ENCODE measurements around the gene TMEM150C.
"Not testable (repeated sequence)": the region's sequence is repeated elsewhere in the genome, so short reads cannot be mapped to it uniquely, and the experiment has no call there.

Gene TMEM150C

DNA sequence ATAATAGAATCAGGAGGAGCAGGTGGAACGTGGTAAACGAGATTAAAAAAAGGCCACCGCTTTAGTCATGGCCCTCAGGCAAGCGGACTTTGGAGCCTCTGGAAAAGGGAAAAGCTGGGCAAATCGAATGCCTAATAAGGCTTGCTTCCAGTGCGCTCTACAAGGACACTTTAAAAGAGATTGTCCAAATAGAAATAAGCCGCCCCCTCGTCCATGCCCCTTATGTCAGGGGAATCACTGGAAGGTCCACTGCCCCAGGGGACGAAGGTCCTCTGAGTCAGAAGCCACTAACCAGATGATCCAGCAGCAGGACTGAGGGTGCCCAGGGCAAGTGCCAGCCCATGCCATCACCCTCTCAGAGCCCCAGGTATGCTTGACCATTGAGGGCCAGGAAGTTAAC is 84.3 kb downstream of the TMEM150C start:
- not testable (repeated sequence) for DNase-seq (ENCODE audit: low read depth in 2 of 2, low spot score in 1 of 2)

DNA sequence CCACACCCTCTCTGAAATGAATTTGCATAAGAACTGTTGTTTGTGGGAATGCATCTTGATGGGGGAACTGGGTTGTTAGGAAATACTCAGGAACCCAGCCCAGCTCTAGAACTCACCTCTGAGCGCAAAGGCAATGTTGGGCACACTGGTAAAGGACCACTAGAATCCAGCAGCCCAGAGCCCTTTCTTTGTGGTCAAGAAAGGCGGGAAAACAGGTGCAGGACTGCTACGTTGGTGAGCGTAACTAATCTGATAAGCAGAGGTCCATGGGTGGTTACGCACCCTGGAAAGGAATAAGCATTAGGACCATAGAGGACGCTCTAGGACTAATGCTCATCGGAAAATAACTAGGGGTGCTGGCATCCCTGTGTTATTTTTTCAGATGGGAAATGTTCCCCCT is 85.9 kb downstream of the TMEM150C start:
- DNase-seq (ENCODE audit: low read depth in 2 of 2, low spot score in 1 of 2), result not testable (repeated sequence)

DNA sequence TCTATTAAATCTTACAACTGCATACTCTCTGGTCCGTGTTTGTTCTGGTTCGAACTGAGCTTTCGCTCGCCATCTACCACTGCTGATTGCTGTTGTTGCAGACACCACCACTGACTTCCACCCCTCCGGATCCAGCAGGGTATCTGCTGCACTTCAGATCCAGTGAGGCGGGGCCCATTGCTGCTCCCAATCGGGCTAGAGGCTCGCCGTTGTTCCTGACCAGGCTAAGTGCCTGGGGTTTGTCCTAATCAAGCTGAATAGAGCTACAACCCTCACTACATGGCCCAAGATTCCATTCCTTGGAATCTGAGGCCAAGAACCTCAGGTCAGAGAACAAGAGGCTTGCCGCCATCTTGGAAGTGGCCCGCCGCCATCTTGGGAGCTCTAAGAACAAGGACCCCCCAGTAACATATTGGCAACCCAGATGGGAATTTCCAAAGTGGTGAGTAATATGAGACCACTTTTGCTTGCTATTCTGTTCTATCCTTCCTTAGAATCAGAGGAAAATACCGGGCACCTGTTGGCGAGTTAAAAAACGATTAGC is 88.1 kb downstream of the TMEM150C start:
- no peak for DNase-seq (ENCODE audit: low read depth in 2 of 2, low spot score in 1 of 2)

DNA sequence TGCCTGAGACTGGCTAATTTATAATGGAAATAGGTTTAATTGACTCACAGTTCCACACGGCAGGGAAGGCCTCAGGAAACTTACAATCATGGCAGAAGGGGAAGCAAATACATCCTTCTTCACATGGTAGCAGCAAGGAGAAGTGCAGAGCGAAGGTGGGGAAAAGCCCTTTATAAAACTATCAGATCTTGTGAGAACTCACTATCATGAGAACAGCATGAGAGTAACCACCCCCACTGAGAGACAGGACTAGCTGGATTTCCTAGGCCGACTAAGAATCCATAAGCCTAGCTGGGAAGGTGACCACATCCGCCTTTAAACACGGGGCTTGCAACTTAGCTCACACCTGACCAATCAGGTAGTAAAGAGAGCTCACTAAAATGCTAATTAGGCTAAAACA is 88.7 kb downstream of the TMEM150C start:
- DNase-seq (ENCODE audit: low read depth in 2 of 2, low spot score in 1 of 2), result not testable (repeated sequence)

DNA sequence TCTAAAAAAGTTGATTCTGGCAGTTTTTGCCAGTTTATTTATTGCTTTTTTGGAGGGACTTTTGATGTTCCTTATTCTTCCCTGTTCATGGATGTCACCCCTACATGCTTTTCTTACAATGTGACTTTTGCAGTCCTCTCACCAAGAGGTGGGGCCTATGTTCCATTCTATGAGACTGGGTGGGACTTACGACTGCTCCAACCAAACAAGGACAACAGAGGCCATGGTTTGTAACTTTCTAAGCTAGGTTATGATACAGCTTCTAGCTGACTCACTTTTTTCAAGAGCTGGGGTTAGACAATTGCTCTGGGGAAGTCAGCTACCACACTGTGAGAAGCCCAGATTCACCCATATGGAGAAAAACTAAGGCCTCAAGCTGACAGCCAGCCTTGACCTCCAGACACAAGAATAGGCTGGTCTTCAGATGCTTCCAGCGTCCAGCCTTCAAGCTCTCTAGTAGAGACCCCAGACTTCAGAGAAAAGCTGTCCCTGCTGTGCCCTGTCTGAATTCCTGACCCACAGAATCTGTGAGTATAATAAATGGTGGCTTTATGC is 91.9 kb downstream of the TMEM150C start:
- DNase-seq (ENCODE audit: low read depth in 2 of 2, low spot score in 1 of 2), result no peak

DNA sequence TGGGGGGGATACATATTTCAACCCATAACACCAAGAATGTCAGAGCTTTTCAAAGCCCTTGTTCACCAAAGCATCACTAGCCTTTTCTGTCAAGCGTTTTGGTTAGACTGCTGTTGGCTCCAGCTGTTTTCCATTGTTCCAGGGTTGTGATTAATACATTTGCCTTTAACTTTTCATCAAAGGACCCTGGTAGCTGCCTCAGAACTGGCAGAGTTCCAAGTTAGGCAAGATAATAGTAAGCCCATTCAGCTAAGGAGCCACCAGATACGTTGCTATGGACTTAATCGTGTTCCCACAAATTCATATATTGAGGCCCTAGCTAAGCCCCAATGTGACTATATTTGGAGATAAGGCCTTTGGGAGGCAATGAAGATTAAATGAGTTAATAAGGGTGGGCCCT is 94.3 kb downstream of the TMEM150C start:
- no peak for DNase-seq (ENCODE audit: low read depth in 2 of 2, low spot score in 1 of 2)

DNA sequence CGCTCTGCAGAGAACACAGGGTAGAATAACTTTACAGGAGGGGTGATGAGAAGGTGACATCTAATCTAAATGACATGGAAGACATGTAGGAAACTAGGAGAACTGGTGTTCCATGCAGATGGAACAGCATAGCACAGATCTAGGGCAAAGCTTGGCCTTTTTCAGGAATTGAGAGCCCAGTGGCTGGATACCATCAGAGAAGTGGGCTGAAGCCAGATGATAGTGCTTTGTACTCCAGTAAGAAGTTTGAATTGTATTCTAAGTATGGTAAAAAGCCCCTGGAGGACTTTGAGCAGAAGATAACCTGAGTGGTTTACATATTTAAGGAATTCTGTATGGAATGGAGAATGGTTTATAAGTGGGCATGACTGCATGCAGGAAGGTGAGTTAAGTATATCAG is 98.6 kb downstream of the TMEM150C start:
- no peak for DNase-seq (ENCODE audit: low read depth in 2 of 2, low spot score in 1 of 2)

DNA sequence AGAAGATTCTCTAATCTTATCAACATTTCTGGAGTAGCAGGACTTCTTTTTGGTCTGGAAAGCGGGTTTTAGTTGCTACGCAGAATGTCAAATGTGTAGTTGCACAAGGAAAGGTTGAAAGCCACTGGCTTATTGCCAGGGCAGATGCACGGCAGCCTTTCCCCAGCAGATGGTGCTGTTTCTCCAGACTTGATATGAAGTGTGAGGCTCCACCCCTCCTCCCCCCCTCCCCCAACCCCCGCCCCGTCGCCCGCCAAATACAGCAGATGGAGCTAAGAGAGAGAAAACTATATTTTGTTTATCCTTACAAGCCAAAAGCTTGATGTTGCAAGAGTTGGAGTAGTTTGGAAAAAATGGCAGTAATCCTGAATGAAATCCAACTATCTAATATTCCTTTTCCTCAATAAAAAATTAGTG is 99.4 kb downstream of the TMEM150C start:
- DNase-seq (ENCODE audit: low read depth in 2 of 2, low spot score in 1 of 2), result peak; percentile 65 to 81

DNA sequence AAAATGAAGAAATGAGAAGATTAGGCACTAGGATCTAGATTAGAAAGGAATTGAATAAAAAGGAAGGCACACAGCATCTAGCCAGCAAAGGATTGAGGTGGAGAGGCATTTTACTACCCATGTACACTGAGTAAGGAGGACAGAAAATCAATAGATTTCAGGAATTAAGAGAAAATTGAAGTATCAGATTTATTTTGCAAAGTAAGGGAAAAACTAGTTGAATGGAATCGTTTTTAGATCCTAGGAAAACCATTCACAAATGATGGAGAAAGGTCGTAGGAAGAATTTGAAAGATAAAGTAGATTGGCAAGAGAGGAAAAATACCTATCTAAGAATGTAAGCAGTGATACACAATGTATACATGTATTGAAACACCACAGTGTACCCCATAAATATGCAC is 100.1 kb downstream of the TMEM150C start:
- DNase-seq (ENCODE audit: low read depth in 2 of 2, low spot score in 1 of 2), result no peak

DNA sequence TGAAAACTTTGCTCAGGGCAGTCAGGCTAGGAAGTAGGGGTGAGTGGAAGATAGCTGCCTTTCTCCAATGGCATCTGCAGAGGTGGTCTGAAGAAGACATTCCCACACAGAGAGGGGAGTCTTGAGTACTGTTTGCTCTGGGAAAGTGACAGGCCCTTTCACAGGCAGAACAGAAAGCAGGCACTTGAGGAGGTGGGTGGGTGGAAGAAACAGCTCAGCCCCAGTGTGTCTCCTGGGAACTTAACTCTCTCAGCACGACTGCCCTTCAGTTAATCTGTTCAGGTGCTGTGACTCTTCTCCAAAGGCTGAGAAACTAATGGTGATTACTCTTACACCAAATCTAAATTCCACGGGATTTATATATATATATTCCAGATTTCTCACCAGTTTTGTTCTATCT is 103.1 kb downstream of the TMEM150C start:
- no peak for DNase-seq (ENCODE audit: low read depth in 2 of 2, low spot score in 1 of 2)

DNA sequence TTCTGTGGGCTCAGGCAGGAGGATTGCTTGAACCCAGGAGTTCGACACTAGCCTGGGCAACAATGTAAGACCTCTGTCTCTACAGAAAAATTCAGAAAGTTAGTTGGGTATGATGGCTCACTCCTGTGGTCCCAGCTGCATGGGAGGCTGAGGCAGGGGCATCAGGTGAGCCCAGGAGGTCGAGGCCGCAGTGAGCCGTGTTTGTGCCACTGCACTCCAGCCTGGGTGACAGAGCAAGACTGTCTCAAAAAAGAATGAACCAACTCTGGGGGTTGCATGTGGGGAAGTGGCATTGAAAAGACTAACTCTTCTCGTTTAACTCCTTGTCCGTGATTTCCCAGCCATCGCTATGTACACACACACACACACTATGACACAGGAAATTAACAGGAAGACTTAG is 104.5 kb downstream of the TMEM150C start:
- no peak for DNase-seq (ENCODE audit: low read depth in 2 of 2, low spot score in 1 of 2)

DNA sequence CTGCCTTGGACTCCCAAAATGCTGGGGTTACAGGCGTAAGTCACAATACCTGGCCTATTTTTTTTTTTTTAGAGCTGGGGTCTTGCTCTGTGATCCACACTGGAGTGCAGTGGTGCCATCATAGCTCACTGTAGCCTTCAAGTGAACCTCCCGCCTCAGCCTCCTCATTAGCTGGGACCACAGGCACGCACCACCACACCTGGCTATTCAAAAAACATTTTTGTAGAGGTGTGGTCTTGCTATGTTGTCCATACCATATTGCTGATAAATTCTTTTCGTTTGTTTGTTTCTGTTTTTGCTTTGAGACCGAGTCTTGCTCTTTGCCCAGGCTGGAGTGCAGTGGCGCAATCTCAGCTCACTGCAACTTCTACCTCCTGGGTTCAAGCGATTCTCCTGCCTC is 109.8 kb downstream of the TMEM150C start:
- DNase-seq (ENCODE audit: low read depth in 2 of 2, low spot score in 1 of 2), result no peak

DNA sequence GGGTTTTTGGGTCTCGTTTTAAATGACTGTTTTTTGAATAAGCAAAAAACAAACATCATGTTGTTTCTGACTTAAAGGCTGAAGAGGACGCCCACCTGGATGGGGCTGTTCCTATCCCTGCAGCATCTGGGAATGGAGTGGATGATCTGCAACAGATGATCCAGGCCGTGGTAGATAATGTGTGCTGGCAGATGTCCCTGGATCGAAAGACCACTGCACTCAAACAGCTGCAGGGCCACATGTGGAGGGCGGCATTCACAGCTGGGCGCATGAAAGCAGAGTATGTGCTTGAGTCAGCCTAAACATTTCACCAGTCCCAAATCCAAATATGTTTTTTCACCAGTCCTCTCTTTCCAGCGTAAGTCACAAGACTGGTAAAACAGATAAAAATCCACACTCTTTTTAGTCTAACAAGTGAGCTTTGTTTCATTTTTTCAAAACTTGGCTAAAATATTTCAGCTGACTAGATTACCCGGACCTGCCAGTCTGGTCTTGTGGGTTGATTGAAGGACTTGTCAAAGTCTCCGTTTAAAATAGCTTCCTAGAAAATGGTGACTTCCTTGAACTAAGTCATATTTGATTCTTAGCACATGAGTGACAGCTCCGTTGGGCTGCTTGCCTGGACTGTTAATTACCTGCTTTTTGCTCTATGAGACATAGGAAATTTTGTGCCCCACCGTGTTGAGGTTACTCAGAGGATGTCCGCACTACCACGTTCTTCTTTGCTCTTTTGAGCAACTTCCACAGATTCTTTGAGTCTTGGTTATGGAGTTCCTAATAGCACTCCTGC is 110.6 kb downstream of the TMEM150C start:
- no peak for DNase-seq (ENCODE audit: low read depth in 2 of 2, low spot score in 1 of 2)

DNA sequence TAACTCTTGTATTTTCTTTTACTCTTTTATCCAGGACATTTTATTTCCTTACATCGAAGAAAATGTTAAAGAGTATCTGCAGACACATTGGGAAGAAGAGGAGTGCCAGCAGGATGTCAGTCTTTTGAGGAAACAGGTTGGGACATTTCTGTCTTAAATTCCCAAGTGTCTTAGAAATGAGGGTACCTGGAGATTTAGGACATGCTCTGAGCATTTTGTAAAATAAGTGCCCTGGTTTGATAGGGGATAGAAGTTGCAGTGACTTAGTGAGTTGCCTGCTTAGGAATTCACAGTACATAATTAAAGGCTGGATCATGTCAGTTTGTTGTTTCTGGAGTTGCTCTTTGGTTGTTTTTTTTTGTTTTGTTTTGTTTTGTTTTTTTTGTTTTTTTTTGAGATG is 113.9 kb downstream of the TMEM150C start:
- no peak for DNase-seq (ENCODE audit: low read depth in 2 of 2, low spot score in 1 of 2)

DNA sequence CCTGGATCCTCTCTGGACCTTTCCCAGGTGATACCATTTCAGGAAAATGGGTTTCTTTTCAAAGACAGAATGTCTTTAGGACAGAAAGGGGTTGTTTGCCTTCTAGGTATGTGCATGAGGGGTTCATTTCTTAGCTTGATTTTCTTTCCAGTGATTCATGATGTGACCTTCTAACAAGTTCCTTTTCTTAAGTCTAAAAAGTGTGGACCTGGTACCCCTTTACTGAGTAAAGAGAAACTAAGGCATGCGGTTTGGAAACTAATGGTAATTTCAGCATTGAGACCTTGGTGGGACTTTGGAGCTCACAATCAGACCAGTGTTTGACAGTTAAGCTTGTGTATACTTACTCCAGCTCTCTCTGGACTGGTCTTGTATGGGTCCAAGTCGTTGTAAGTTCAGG is 122.7 kb downstream of the TMEM150C start:
- DNase-seq (ENCODE audit: low read depth in 2 of 2, low spot score in 1 of 2), result no peak

DNA sequence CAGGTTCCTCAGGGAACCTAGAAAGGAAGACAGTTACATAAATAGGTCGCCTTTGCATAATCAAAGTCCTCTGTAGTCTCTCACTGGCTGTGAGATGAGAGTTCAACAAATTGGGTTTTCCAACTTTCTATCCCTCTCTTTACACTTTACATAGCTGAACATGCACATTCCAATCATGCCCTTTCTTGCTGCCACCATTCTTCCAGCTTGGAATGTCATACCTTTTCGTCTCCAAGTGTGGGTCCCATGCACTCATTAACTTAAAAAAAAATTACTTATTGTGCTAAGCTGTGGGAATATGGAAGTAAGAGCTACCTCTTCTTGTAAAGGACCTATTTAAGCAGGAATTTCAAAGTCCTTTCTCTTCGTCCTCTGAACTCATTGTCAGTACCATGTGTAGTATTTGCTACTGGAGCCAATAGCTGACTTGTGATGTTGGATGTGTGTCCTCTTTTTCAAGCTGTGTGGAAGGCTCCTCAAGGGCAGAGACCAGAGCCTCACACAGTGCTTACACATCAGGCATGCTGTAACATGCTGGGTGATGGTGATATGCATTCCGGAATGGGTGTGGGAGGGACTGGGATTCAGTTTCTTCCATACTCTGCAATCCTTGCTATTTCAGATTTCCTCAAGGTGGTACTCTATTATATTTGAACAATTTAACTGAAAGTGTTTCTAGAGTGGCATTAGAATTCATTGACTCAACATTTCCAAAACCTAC is 124.3 kb downstream of the TMEM150C start:
- DNase-seq (ENCODE audit: low read depth in 2 of 2, low spot score in 1 of 2), result no peak

DNA sequence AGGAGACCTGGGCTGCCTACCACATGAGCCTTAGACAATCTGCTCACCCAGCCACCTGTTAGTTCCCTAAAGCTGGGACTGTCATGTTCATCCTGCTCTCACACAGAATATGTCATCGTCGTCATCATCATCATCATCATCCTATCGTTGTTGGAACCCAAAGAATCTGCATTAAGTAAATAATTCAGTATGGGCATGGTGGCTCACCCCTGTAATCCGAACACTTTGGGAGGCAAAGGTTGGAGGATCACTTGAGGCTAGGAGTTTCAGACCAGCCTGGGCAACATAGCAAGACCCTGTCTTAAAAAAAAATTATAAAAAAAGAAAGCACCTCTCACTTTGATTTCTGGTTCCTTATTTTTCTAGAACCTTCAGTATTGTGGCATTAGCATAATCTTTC is 125.0 kb downstream of the TMEM150C start:
- DNase-seq (ENCODE audit: low read depth in 2 of 2, low spot score in 1 of 2), result no peak

DNA sequence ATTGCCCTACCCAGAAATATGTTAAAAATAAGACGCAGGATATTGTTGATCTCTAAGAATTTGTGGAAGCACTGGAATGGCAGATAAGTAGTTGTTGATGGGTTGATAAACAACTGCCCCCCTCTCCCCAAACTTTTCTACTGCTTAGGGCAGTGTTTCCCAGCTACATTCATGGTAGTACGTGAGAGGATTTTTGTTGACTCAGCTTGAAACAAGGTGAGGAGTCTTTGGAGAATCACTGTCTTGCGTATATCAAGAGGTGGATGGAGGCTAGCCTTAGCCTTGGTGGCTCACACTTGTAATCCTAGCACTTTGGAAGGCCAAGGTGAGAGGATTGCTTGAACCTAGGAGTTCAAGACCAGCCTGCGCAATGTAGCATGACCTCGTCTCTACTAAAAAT is 125.7 kb downstream of the TMEM150C start:
- no peak for DNase-seq (ENCODE audit: low read depth in 2 of 2, low spot score in 1 of 2)

DNA sequence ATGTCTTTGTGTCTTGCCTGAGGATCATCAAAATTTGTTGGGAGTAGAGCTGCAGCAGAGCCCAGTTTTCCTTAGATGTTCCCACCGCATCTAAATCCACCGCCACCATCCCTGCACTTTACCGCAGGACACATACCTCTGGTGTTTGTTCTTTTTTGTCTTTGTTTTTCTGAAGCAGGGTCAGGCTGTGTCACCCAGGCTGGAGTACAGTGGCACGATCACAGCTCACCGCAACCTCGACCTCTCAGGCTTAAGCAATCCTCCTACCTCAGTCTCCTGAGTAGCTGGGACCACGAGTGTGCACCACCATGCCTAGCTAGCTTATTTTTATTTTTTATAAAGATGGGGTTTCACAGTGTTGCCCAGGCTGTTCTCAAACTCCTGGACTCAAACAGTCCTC is 126.8 kb downstream of the TMEM150C start:
- no peak for DNase-seq (ENCODE audit: low read depth in 2 of 2, low spot score in 1 of 2)

DNA sequence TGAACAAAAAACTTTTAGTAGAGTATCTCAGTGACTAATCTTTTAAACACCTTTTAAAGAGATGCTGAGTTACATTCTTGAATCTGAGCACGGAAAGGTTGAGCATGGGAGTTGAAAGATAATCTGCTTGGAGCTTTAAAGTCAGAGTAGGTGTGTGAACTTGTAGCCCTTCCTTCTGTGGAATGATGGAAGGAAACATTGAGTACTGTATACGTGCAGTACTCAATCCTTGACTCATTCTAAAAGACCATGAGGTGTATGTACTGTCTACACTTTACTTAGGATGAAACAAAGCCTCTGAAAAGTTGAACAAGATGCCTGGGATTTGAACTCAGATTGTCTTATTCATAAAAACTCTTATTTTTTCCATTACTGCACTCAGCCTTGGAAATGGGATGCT is 128.0 kb downstream of the TMEM150C start:
- no peak for DNase-seq (ENCODE audit: low read depth in 2 of 2, low spot score in 1 of 2)

Data from stimulated activated CD8-positive, alpha-beta memory T cell treated with anti-CD3 and anti-CD28 coated beads, Interleukin-4, amount 100 ng/mL, for 4 hours (primary cell).